ENCODE results near the gene OR2A5.

- TF ChIP-seq YY1 (IDR thresholded peaks at IDR 0.05; ENCODE audit: low read depth, low read length) (no peak), POLR2AphosphoS5 (IDR thresholded peaks at IDR 0.05; ENCODE audit: low read depth, low read length) (no peak), CBX5 (IDR thresholded peaks at IDR 0.05; ENCODE audit: low read depth, low read length) (no peak), TAF1 (IDR thresholded peaks at IDR 0.05; ENCODE audit: low read depth, low read length) (no peak), CEBPB (IDR thresholded peaks at IDR 0.05; ENCODE audit: low read depth, low read length) (no peak), POLR2A (IDR thresholded peaks at IDR 0.05; ENCODE audit: control extremely low read depth in 1 of 2, low read depth in 2 of 2, low read length in 2 of 2) (no peak), RXRA (IDR thresholded peaks at IDR 0.05; ENCODE audit: insufficient read depth, low read depth, low read length) (no peak), SP2 (IDR thresholded peaks at IDR 0.05; ENCODE audit: low read length) (no peak)
- TF ChIP-seq, protein P1, sequence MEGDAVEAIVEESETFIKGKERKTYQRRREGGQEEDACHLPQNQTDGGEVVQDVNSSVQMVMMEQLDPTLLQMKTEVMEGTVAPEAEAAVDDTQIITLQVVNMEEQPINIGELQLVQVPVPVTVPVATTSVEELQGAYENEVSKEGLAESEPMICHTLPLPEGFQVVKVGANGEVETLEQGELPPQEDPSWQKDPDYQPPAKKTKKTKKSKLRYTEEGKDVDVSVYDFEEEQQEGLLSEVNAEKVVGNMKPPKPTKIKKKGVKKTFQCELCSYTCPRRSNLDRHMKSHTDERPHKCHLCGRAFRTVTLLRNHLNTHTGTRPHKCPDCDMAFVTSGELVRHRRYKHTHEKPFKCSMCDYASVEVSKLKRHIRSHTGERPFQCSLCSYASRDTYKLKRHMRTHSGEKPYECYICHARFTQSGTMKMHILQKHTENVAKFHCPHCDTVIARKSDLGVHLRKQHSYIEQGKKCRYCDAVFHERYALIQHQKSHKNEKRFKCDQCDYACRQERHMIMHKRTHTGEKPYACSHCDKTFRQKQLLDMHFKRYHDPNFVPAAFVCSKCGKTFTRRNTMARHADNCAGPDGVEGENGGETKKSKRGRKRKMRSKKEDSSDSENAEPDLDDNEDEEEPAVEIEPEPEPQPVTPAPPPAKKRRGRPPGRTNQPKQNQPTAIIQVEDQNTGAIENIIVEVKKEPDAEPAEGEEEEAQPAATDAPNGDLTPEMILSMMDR (IDR thresholded peaks at IDR 0.05; ENCODE audit: control extremely low read depth in 1 of 3, insufficient read depth in 1 of 3, low read depth in 1 of 3, low read length in 3 of 3), result no peak
- TF ChIP-seq, protein P2, sequence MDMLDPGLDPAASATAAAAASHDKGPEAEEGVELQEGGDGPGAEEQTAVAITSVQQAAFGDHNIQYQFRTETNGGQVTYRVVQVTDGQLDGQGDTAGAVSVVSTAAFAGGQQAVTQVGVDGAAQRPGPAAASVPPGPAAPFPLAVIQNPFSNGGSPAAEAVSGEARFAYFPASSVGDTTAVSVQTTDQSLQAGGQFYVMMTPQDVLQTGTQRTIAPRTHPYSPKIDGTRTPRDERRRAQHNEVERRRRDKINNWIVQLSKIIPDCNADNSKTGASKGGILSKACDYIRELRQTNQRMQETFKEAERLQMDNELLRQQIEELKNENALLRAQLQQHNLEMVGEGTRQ (IDR thresholded peaks at IDR 0.05; ENCODE audit: low read length), result no peak
Measured at GRCh38 chr7:144086730-144087129, 38.0 kb downstream of the OR2A5 start.

All from H1 (cell line).